T-helper 1 cell treated with Interleukin-12 subunit alpha and Interleukin-12 subunit beta and Interleukin-4 antibody, amounts not matched to agents 30 ng/mL and 1 ng/mL, for 36 hours (primary cell): ENCODE results near the gene SPAG8. TPM values are rescaled to one million over a fixed set of nuclear protein-coding genes. Genes with fewer than 3 reads are reported as not detected.

ENCODE experiments used
- intact Hi-C: fragments of 100-400 bp; cut with micrococcal nuclease; formaldehyde crosslinking; loops from one replicate; pipeline ENCODE4 v1.15.1; 2024
- total RNA-seq: library from RNA; stranded (reverse); gene quantifications from 2 replicates; pipeline ENCODE4 v1.2.3, GENCODE V29; 2022

The SPAG8 gene
- total RNA-seq, 1 donor from 2014 or later, result 0.96 TPM

DNA sequence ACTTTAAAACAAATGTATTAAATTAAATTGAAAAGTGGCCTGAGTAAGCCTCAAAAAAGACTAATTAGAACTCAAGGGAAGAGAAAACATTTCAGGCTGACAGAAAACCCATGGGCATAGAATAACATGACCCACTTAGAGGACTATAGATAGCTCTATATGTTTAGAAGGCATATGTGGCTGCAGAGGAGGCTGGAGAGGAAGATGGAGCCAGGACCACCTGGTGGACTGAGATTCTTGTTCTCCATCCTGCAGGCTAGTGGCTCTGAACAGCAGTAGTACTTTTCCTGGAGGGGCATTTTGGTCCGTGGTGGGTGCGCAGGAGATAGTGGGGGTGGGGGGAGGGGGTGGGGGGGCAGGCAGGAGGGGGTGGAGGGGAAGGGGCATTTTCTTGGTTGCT is 31.0 kb downstream of the SPAG8 start:
- intact Hi-C loops, result no loop called here

DNA sequence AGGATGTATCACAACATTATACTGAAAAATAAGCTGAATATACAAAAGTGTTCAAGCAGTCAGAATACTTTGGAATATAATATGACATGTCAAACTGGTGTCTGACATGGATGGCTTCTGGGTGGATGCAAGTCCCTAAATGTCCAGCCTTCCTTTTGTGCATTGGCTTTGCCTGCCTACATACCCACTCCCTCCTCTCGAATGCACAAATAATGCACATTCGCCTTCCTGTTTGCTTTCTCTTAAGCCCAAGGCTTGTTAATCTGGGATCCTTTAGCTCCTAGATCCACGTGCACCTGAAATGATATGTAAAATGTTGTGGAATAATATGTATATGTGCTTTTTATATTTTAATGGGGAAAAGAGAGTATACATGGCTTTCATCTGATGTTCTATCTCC is 33.6 kb downstream of the SPAG8 start:
- intact Hi-C loops, result no loop called here

DNA sequence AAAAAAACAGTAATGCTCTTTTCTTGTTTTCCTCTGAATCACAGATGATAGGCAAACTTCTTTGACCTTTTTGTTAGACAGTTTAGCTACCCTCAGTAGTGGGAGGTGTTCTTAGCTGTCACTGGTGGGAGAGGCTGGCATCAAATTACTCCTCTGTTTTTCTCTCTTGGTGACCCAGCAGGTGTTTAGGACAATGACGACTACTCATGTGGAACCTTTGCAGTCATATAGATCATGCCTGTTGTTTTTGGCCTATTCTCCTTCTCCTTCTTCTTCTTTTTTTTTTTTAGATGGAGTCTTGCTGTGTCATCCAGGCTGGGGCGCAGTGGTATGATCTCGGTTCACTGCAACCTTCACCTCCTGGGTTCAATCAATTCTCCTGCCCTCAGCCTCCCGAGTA is 36.0 kb downstream of the SPAG8 start:
- intact Hi-C loops, result no loop called here

DNA sequence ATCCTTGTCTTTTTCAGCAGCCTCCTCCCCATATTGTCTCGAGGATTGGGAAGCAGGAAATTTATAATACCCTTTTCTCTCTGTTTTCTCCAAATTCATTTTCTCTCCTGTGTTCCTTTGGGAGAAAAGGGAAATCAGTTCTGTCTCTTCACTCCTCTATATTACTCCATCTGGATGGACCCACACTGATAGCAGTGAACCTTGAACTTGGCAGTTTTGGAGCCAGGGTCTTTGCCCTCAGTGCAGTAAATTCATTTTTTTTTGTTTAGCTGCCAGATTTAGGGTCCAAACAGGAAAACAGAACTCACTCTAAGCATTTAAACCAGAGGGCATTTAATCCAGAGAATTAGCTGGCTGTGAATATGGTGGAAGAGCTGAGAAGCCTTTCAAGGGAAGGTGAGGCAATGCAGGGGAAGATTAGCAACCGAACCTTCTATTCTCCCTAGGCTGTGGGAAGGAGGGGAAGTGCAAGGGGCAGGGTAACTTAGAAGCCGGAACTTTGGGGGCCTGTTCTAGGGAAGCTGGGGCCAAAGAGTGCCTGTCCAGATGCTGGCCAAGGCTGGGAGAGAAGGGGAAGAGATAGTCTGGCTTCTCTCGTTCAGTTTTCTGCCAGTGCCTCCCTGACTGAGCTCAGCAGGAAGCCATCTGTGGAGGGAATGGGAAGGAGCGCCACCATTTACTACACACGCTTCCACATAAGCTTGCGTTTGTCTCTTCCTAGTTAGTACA is 37.0 kb downstream of the SPAG8 start:
- intact Hi-C loops, result no loop called here

DNA sequence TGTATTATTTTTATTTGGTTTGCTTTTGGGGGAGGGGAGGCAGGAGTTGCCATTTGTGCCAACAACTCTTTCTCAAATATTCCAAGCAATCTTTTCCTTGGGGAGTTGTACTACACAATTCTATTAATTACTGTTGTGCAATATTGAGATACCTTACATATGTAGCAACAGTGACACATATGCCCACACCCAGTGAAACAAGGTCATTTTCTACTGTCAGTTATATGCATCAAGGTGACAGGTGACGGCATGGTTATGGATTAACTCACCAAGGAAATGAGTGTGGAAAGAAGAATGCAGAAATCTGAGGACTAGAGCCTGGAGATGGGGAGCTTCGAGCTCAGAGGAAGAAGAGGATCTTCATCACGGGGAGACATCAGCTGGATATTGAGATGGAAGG is 40.1 kb downstream of the SPAG8 start:
- intact Hi-C loops, result no loop called here

DNA sequence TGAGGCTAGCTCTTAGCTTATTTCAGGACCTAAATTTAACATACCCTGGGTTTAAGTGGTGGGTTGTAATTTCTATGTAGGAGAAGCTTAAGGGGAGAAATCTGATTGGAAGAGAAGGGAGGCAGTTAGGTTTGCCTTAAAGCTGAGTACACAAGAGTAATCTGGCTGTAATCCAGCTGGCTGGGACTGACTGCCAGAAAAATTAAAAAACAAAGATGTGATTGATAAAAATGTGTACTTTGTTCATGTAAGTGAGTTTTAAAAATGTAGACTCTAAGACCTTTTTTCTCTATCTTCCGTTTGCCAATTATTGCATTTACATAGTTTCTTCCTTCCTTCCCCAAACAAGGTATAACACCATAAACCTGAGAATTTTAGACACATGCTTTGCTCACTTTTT is 40.5 kb downstream of the SPAG8 start:
- intact Hi-C loops, result no loop called here

DNA sequence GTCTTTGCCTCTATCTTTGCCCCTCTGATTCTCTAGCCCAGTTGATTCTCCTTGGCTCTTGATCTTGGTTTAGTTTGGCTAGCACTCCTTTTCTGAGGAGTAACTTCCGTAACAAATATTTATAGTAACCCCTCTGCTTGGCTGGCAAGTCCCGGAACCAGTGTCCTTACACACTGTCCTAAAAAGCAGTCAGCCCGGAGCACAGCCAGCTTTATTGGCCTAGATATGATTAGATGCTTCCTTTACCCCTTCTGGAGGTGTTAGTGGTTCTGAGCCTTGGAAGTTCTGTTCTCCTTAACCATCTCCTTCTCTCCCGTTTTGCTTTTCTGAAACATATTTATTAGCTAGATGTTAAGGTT is 41.0 kb downstream of the SPAG8 start:
- intact Hi-C loops, result no loop called here

DNA sequence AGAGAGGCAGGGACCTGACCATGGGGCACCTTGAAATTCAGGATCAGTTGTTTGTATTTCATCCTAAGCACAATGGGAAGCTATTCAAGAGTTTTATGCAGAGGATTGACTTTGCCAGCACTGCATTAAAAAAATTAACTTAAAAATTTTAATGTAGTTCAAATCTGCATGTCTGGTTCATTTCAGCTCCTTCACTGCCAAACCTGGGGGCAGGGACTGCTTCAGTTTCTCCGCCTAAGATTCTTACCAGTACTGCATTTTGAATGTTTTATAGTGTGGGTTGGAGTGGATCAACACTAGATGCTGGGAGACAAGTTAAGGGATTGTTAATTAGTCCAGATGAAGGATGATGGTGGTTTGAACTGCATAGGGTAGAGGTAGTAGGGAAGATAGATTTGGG is 42.3 kb downstream of the SPAG8 start:
- intact Hi-C loops, result no loop called here

DNA sequence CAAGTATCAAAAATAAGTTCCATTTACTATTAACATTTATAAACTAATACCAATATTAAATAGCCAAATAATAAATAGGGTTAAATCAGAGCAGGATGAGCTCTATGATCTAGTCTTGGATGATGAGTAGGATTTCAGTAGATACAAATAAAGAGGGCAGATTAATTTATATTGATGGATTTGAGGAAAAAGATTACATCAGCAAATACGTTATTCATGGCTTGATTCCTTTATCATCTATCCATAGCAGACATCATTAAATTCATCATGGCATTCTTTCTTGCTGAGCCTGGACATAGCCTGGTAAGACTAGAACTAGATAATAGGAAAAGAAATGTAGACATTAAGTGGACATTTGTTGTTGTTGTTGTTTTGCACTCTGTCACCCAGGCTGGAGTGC is 44.6 kb downstream of the SPAG8 start:
- intact Hi-C loops, result no loop called here

DNA sequence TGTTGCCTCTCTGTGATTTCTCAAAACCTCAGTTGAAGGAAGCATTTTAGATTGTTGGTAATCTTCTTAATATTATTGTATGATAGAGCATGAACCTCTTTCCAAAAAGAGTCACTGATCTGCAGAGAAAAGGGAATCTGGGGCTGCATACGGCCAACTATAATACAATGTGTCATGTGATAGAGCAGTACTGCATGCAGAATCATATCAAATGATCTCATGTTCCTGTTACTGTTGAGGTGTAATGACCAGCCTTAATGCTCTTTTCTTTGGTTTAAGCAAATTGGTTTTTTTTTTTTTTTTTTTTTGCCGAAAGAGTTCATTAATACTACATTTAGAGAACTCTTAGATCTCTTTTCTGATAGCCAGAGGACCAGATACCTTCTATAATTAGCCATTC is 45.1 kb downstream of the SPAG8 start:
- intact Hi-C loops, result no loop called here

DNA sequence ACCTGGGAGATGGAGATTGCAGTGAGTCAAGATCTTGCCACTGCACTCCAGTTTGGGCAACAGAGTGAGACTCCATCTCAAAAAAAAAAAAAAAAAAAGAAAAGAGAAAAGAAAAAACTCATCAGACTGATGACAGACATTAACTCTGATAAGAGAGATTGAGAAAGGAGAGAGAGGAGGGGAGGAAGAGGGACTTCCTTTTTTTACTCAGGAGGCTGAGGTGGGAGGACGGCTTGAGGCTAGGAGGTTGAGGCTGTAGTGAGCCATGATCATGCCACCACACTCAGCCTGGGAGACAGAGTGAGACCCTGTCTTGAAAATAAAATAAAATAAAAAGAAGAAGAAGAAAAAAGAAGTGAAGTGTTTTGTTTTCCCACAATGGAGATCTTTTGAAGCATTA is 48.3 kb downstream of the SPAG8 start:
- intact Hi-C loops, result no loop called here

DNA sequence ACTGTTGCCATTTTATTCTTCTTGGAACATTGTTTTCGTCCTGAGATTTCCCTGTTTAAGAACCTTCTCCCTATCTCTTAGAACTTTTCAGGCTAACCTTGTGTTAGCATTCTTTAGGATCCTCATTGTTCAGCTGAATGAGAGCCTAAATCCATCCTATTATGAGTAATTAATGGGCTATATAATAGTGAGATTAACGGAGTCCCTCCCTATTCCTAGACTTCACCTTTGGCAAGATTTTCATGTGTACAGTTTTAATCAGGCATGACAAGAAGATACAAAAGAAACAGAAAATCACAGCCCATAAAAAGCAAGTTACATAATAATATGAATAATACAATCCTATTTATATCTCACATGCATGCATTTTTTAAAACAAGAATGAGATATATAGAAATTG is 48.9 kb downstream of the SPAG8 start:
- intact Hi-C loops, result no loop called here

DNA sequence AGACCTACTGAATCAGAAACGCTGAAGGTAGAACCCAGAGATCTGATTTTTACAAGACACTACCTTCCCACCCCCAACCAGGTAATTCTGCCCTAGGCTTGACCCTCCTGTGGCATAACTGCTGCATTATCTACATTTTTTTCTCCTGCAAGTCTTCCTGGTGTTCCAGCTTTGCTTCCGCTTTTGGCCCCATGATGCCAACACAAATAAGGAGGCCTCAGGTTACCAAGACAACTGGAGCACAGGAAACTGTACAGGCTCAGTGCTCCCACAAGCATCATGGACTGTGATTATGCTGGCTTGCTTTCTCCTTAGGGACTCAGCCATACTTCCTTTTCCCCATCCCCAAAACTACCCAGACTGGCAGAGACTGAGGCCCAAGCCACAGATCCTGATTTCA is 51.4 kb downstream of the SPAG8 start:
- intact Hi-C loops, result no loop called here

DNA sequence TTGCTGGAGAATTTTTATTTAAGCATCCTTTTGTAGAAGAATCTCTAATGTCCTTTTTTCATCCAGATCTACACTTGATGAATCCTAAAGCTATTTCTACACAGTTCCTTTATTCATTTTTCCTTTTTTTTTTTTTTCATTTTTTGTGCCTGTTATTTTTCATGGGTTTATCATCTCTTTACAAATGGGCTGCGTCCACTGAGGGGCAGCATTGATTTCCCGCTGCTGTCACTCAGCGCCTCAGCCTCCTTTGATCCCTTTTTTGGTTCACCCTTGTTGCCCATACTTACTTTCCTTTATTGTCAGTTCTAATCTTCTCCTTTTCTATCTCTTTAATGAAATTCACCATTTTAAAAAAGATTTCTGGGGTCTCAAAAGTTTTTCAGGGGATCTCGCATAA is 52.3 kb downstream of the SPAG8 start:
- intact Hi-C loops, result loop anchor here (5.0 to 10.0 kb wide), 3 partner anchors 433 to 815 kb away; partner anchors contain the start of genes CLTA, GNE and MELK

Other genes with a start within 250 kb of the SPAG8 start
- gene TESK1, start 207.0 kb downstream of the SPAG8 start, total RNA-seq, result 32.6 and 37.1 TPM in 2 replicates
- 6.9 and 7.6 TPM in 2 replicates for gene CD72, start 193.8 kb downstream of the SPAG8 start, total RNA-seq
- gene SIT1, start 161.3 kb downstream of the SPAG8 start, total RNA-seq, result 218 and 222 TPM in 2 replicates
- 4,811 and 5,239 TPM in 2 replicates for gene RMRP, start 154.2 kb downstream of the SPAG8 start, total RNA-seq
- gene CCDC107, start 154.0 kb downstream of the SPAG8 start, total RNA-seq, result 29.0 and 32.1 TPM in 2 replicates
- gene ARHGEF39, start 147.1 kb downstream of the SPAG8 start, total RNA-seq, result 7.8 and 8.7 TPM in 2 replicates
- 0.15 TPM in 1 of 2 replicates, not detected in the other for gene CA9, start 138.3 kb downstream of the SPAG8 start, total RNA-seq
- gene TPM2, start 122.3 kb downstream of the SPAG8 start, total RNA-seq, result 4.6 and 9.9 TPM in 2 replicates
- 378 and 380 TPM in 2 replicates for gene TLN1, start 80.1 kb downstream of the SPAG8 start, total RNA-seq
- 22.9 and 24.0 TPM in 2 replicates for gene CREB3, start 79.6 kb downstream of the SPAG8 start, total RNA-seq
- 61.0 and 63.1 TPM in 2 replicates for gene GBA2, start 63.0 kb downstream of the SPAG8 start, total RNA-seq
- 26.3 and 26.5 TPM in 2 replicates for gene RGP1, start 63.0 kb downstream of the SPAG8 start, total RNA-seq
- gene MSMP, start 58.0 kb downstream of the SPAG8 start, total RNA-seq, result not detected in 2 replicates
- 10.4 and 12.0 TPM in 2 replicates for gene NPR2, start 20.7 kb downstream of the SPAG8 start, total RNA-seq
- 50.5 and 51.0 TPM in 2 replicates for gene HINT2, start 2.8 kb upstream of the SPAG8 start, total RNA-seq
- gene FAM221B, start 16.5 kb upstream of the SPAG8 start, total RNA-seq, result not detected in 2 replicates
- 1.7 and 2.5 TPM in 2 replicates for gene TMEM8B, start 17.0 kb upstream of the SPAG8 start, total RNA-seq
- gene OR13J1, start 58.1 kb upstream of the SPAG8 start, total RNA-seq, result not detected in 2 replicates
- not detected in 2 replicates for gene HRCT1, start 93.9 kb upstream of the SPAG8 start, total RNA-seq
- gene SPAAR, start 97.2 kb upstream of the SPAG8 start, total RNA-seq, result not detected in 2 replicates
- gene OR2S2, start 145.9 kb upstream of the SPAG8 start, total RNA-seq, result not detected in 2 replicates
- gene RECK, start 224.7 kb upstream of the SPAG8 start, total RNA-seq, result 6.2 and 6.5 TPM in 2 replicates